Loucy (cell line): ENCODE data around the gene BRINP3.

Experiments
- H2AFZ ChIP-seq: fragments of 200-600 bp; sonication (generic); 2 replicates; pipeline ENCODE4 v1.6.0; 2016; ENCODE audit warnings: antibody characterized with exemption, mild to moderate bottlenecking, low read length, moderate library complexity
- H3F3A ChIP-seq: fragments of 200-600 bp; 2 replicates; pipeline ENCODE4 v1.6.0; 2016; ENCODE audit warnings: antibody characterized with exemption, low read depth, mild to moderate bottlenecking
- H3K27me3 ChIP-seq: fragments of 200-600 bp; sonication (generic); 2 replicates; pipeline ENCODE4 v1.6.1; 2014; ENCODE audit warnings: low read length, mild to moderate bottlenecking; ENCODE audit not compliant: insufficient read depth, poor library complexity, severe bottlenecking
- H3K36me3 ChIP-seq: fragments of 200-600 bp; sonication (generic); 2 replicates; pipeline ENCODE4 v1.6.1; 2016; ENCODE audit warnings: low read length; ENCODE audit not compliant: insufficient read depth
- H3K4me1 ChIP-seq: fragments of 200-600 bp; sonication (generic); 2 replicates; pipeline ENCODE4 v1.5.1; 2014; ENCODE audit warnings: low read length, mild to moderate bottlenecking; ENCODE audit not compliant: insufficient read depth, poor library complexity, severe bottlenecking
- H3K4me2 ChIP-seq: fragments of 200-600 bp; sonication (generic); 2 replicates; pipeline ENCODE4 v1.6.0; 2014; ENCODE audit warnings: antibody characterized with exemption, low read length, low read depth, mild to moderate bottlenecking; ENCODE audit not compliant: poor library complexity, severe bottlenecking
- H3K4me3 ChIP-seq: fragments of 200-600 bp; sonication (generic); 2 replicates; pipeline ENCODE4 v1.5.1; 2014; ENCODE audit warnings: low read length, mild to moderate bottlenecking, mixed read lengths; ENCODE audit not compliant: poor library complexity, severe bottlenecking
- H3K79me2 ChIP-seq: fragments of 200-600 bp; sonication (generic); 2 replicates; pipeline ENCODE4 v1.6.1; 2014; ENCODE audit warnings: low read length; ENCODE audit not compliant: insufficient read depth
- H3K9ac ChIP-seq: fragments of 200-600 bp; sonication (generic); 2 replicates; pipeline ENCODE4 v1.6.0; 2014; ENCODE audit warnings: mild to moderate bottlenecking, low read depth, low read length, moderate library complexity; ENCODE audit not compliant: poor library complexity, severe bottlenecking
- H3K9me2 ChIP-seq: fragments of 200-600 bp; sonication (generic); replicated peaks from 2 replicates; pipeline ENCODE4 v1.6.1; 2016; ENCODE audit warnings: low read depth, low read length, mixed read lengths
- H3K9me3 ChIP-seq: fragments of 200-600 bp; sonication (generic); 2 replicates; pipeline ENCODE4 v1.6.1; 2014; ENCODE audit warnings: mild to moderate bottlenecking, antibody characterized with exemption, low read length, low read depth; ENCODE audit not compliant: insufficient read depth
- H4K20me1 ChIP-seq: fragments of 200-600 bp; sonication (generic); 2 replicates; pipeline ENCODE4 v1.6.0; 2014; ENCODE audit warnings: antibody characterized with exemption, low read length, mild to moderate bottlenecking; ENCODE audit not compliant: insufficient read depth, poor library complexity, severe bottlenecking
- CTCF ChIP-seq: fragments of 200-600 bp; sonication (generic); conservative IDR thresholded peaks from 2 replicates; pipeline ENCODE4 v1.5.1; 2014; ENCODE audit warnings: mild to moderate bottlenecking, antibody characterized with exemption, low read length
- EZH2phosphoT487 ChIP-seq: fragments of 200-600 bp; IDR thresholded peaks from 2 replicates; pipeline ENCODE4 v1.6.1; 2018; ENCODE audit warnings: antibody characterized with exemption, mild to moderate bottlenecking, moderate library complexity, borderline replicate concordance

Gene BRINP3

GRCh38 chr1:190147616-190148015 lies 330.0 kb downstream of the BRINP3 start:
- Histone ChIP-seq H3K4me3 (no peak overlapping the region), H3K9me2 (no peaks in the 10 kb centered on the region), H3K4me1 (no peaks in the 10 kb centered on the region), H4K20me1 (no peaks in the 10 kb centered on the region), H3F3A (no peaks in the 10 kb centered on the region), H3K79me2 (no peaks in the 10 kb centered on the region), H2AFZ (no peak overlapping the region), H3K4me2 (no peak overlapping the region), H3K36me3 (no peaks in the 10 kb centered on the region), H3K27me3 (no peaks in the 10 kb centered on the region), H3K9me3 (no peaks in the 10 kb centered on the region), H3K9ac (no peak overlapping the region)
- TF ChIP-seq CTCF (no peak), EZH2phosphoT487 (no peak)

GRCh38 chr1:190144650-190145049 lies 333.0 kb downstream of the BRINP3 start:
- Histone ChIP-seq H3K4me3 (no peak overlapping the region), H3K27me3 (no peaks in the 10 kb centered on the region), H2AFZ (no peak overlapping the region), H3K79me2 (no peaks in the 10 kb centered on the region), H3K4me2 (no peak overlapping the region), H4K20me1 (no peaks in the 10 kb centered on the region), H3K4me1 (no peaks in the 10 kb centered on the region), H3K9ac (no peak overlapping the region), H3K9me3 (no peaks in the 10 kb centered on the region), H3F3A (no peaks in the 10 kb centered on the region), H3K36me3 (no peaks in the 10 kb centered on the region), H3K9me2 (no peaks in the 10 kb centered on the region)
- TF ChIP-seq EZH2phosphoT487, result no peak
- no peak for TF ChIP-seq CTCF

DNA sequence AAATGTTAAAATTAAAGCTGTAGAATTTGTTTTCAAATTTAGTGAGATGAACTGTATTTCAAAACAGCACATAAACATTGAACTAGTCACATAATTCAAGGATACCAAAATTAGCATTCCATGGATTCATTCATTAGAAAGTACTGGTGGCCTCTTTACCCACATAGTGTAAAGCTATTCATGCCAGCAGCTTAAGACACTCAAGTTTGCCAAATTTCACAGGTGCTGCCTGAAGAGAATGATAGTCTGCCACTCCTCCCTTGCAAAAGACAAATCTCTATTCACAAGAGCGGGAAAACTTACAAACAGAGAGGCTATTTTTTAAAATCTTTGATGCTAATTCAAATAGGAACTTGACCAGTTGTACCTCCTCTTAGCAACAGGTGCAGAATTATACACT lies 337.0 kb downstream of the BRINP3 start:
- no peaks in the 10 kb centered on the region for H3K36me3 ChIP-seq
- H3K4me1 ChIP-seq, result no peaks in the 10 kb centered on the region
- H3K4me2 ChIP-seq, result no peak overlapping the region
- no peaks in the 10 kb centered on the region for H3K79me2 ChIP-seq
- no peak overlapping the region for H3K9ac ChIP-seq
- no peaks in the 10 kb centered on the region for H4K20me1 ChIP-seq
- TF ChIP-seq EZH2phosphoT487 (no peak), CTCF (no peak)
- H3F3A ChIP-seq, result no peaks in the 10 kb centered on the region
- H3K9me3 ChIP-seq, result no peaks in the 10 kb centered on the region
- no peaks in the 10 kb centered on the region for H3K27me3 ChIP-seq
- H3K9me2 ChIP-seq, result no peaks in the 10 kb centered on the region
- H3K4me3 ChIP-seq, result no peak overlapping the region
- no peak overlapping the region for H2AFZ ChIP-seq
